ENCODE measurements around the gene ALCAM.

- no peak for TF ChIP-seq EP300 (IDR thresholded peaks at IDR 0.05; ENCODE audit: borderline replicate concordance)
- no peak for TF ChIP-seq MAX (IDR thresholded peaks at IDR 0.05)
- TF ChIP-seq EGR1 (IDR thresholded peaks at IDR 0.05): no peak
- TF ChIP-seq TAF1 (IDR thresholded peaks at IDR 0.05; ENCODE audit: low read depth): no peak
- no peak for TF ChIP-seq USF1 (IDR thresholded peaks at IDR 0.05)
- no peak for TF ChIP-seq REST (IDR thresholded peaks at IDR 0.05; ENCODE audit: low read depth)
- TF ChIP-seq CEBPB (IDR thresholded peaks at IDR 0.05): no peak
- no peak for TF ChIP-seq RAD21 (IDR thresholded peaks at IDR 0.05; ENCODE audit: low read depth)
- no peak for TF ChIP-seq NFIC (IDR thresholded peaks at IDR 0.05)
- TF ChIP-seq TCF12 (IDR thresholded peaks at IDR 0.05; ENCODE audit: low read depth): no peak
- no peak for TF ChIP-seq YY1 (IDR thresholded peaks at IDR 0.05; ENCODE audit: low read depth)
- no peak for TF ChIP-seq CREB1 (IDR thresholded peaks at IDR 0.05; ENCODE audit: low read depth)
- no peak for TF ChIP-seq ZBTB7A (IDR thresholded peaks at IDR 0.05; ENCODE audit: low read depth)
- no peak for TF ChIP-seq TEAD4 (IDR thresholded peaks at IDR 0.05)
Measured at GRCh38 chr3:105513886-105514285, 147.2 kb downstream of the ALCAM start.

Data from Ishikawa (cell line).